GM13977 (cell line): ENCODE results near the gene RAI14.

Experiments
- DNase-seq: peaks from one replicate; pipeline ENCODE4 v3.0.0; 2012; ENCODE audit warnings: low spot score
- CTCF ChIP-seq: IDR thresholded peaks from 2 replicates; pipeline ENCODE4 v1.5.1; 2012; ENCODE audit warnings: mild to moderate bottlenecking, control low read depth; ENCODE audit not compliant: insufficient read depth; ENCODE audit errors: extremely low read depth, missing control alignments
- in situ Hi-C: fragments of 300-500 bp; cut with MboI; formaldehyde crosslinking; loops from one replicate; pipeline ENCODE4 v1.12.0; 2022; ENCODE audit warnings: low sequenced_read_pairs, low pct_unique_long_range_greater_than_20kb, mixed read lengths, inconsistent platforms; ENCODE audit not compliant: unreplicated experiment

RAI14 gene

GRCh38 chr5:34859253-34859652 is 203.1 kb downstream of the RAI14 start:
- no peak for DNase-seq
- in situ Hi-C loops, result no loop called here
- TF ChIP-seq CTCF, result no peak

- DNase-seq, result no peak
- no peak for TF ChIP-seq CTCF
- in situ Hi-C loops, result no loop called here
Observed at GRCh38 chr5:34863946-34864345, 207.8 kb downstream of the RAI14 start.

GRCh38 chr5:34865091-34865490 is 209.0 kb downstream of the RAI14 start:
- no peak for TF ChIP-seq CTCF
- in situ Hi-C loops, result no loop called here

GRCh38 chr5:34866989-34867471 is 210.9 kb downstream of the RAI14 start:
- in situ Hi-C loops, result no loop called here
- no peak for DNase-seq
- no peak for TF ChIP-seq CTCF

More at GRCh38 chr5:34865091-34865490, 209.0 kb downstream of the RAI14 start:
- DNase-seq, result no peak

GRCh38 chr5:34867660-34868059 is 211.5 kb downstream of the RAI14 start:
- in situ Hi-C loops, result no loop called here
- no peak for DNase-seq
- TF ChIP-seq CTCF, result no peak

- no peak for DNase-seq
- no peak for TF ChIP-seq CTCF
- in situ Hi-C loops, result no loop called here
Observed at GRCh38 chr5:34868791-34869190, 212.7 kb downstream of the RAI14 start.

- DNase-seq, result no peak
- TF ChIP-seq CTCF, result no peak
- in situ Hi-C loops, result no loop called here
Observed at GRCh38 chr5:34869256-34869655, 213.1 kb downstream of the RAI14 start.
